ENCODE measurements around the gene CDX1.

CDX1 gene

DNA sequence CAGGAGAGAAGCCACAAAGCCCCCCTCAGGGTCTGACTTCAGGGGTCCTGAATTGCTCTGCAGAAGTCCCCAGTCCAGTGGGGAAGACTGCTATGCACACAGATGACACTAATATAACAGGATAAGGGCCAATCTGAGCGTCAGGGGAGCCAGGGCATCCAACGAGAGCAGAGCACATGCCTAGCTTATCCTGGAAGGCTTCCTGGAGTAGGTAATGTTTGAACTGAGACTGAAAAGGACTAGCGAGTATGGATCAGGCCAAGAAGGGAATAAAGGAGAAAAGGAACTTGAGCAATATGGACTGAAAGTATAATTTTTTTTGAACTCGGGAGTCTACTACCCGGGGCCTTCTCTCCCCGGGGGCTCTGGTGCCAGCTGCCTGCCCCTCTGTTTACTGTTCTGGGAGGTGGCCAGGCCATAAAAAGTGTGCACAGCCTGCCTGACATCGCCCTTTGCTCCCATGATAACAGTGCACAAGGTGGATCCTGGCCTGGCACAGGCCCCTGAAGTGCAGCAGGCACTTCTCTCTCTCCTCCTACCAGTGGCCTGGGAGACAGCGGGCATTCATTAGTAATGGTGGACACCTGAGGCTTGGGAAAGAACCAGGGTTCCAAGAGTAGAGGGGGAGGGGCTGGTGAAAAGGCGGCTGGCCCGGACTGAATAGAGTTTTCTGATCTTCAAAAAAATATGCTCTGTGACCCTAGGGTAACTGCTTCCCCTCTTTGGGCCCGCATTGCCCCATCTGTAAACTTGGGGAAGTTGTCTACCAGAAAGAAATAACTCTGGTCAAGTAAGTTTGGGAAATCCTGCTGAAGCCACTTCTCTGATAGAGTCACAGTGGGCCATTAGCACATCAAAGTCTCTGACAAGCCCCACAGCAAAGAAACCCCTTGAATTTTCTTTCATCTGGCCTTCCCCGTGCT, 18.7 kb downstream of the CDX1 start:
- no peak for DNase-seq

DNA sequence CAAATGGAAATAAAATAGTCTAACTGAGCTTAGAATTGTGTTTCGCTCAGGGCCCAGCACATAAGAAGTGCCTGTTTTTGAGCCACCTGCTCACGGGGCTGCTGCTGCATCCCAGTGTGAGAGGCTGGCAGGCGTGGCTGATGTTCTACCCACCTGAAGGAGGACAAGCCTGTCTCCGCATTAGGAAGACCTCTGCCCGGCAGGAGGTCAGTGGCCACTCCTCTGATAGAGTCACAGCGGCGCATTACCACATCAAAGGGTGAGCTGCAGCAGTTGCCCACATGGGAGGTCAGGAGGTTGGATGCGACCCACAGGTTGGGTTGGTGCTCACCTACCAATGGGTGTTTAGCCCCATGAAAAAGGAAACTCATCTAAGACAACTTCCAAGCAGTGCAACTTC, 19.6 kb downstream of the CDX1 start:
- no peak for DNase-seq

DNA sequence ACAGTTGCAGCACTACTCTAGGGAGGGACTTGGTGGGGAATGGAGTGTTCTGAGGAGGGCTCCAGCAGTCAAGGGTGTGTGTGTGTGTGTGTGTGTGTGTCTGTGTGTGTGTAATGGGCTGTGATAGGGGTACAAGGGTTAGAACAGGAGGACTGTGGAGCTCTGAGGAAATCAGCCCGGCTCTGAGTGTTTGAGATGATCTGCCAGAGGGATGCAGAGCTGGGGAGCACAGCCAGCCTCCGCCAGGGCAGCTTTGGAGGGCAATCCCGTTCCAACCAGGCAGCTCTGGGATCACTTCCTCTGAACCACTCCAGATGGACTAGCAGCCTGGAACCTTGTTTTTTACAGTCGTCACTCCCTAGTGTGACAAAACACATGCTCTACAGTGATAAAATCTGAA, 20.3 kb downstream of the CDX1 start:
- DNase-seq: no peak

DNA sequence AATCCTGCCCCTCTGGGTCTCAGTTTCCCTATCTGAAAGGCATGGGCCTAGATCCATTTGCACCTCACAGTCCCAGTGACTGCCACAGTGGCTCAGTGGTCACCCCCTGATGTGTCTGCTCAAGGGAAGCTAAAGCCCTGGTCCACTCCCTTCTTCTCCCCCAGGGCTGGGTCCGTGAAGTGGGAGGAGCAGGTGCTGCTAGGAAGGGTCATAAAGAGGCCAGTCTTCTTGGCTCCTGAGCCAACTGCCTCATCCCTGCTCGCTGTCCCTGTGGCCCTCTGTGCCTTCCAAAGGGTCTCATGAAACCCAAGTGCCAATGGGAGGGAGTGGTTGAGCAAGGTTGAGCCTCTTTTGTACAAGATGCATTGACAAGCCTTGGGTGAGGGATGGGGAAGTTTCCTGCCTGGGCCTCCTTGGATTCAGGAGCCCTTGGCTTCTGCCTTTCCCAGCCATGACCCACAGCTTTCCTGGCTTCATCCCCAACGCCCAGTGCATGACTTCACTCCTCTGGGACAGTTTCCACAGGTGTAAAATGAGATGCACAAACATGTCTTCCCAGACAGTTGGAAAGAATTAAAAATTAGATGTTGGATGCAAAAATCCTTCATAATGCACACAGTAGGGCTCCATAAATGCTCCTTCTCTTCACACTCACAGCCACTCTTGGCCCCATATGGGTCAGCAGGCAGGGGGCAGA, 21.7 kb downstream of the CDX1 start:
- no peak for DNase-seq

DNA sequence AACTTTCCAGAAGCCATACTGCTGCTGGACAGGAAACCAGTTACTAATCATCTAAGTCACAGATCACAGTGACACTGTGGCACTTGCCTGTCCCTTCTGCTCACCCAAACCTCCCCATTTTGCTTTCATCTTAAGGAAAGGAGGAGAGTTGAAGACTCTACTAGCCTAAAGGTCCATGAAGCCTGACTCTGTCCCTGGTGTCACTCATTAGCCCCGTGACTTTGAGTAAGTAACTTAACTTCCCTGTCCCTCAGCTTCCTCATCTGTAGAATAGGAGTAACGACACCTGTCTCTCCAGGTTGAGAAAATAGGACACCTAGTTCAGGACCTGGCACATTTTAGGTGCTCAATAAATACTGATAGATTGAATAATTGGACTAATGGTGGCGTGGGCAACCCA, 22.7 kb downstream of the CDX1 start:
- no peak for DNase-seq

DNA sequence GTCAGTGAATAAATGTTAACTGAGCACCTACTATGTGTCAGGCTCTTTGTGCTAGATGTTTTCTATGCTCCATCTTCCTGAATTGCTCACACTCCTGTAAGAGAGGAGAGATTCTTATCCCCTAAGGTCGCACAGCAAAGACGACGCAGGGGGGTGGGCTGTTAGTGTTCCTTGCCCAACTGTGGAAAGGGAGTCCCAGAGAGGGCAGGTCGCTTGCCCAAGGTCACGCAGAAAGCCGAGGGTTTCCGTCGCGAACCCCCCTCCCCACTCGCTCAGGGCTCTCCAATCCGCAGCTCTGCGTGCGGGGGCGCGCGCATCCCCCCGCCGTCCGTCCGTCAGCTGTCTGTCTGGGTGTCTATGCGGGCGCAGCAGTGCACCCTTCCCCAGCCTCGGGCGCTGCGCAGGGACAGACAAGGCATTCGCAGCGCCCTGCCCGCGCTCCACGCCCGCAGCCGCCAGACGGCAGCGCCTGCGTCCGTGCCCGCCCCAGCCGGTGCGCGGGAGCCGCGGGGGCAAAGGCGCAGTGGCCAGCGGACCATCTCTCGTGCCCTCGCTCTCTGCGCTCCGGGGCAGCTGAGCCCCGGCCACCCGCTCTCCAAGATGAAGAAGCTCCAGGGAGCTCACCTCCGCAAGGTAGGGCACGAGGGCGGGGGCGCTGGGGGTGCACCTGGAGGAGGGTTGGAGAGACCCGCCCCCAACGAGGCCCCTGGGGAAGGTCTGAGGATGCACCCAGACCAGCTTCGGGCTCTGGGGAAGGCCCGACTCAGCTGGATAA, 23.3 kb downstream of the CDX1 start, which contains the start of gene SLC6A7:
TSS of gene SLC6A7 (plus strand) at position 335 of the 775 bp plus-strand sequence. CDS start at position 601, 266 bp downstream.
- DNase-seq: no peak

DNA sequence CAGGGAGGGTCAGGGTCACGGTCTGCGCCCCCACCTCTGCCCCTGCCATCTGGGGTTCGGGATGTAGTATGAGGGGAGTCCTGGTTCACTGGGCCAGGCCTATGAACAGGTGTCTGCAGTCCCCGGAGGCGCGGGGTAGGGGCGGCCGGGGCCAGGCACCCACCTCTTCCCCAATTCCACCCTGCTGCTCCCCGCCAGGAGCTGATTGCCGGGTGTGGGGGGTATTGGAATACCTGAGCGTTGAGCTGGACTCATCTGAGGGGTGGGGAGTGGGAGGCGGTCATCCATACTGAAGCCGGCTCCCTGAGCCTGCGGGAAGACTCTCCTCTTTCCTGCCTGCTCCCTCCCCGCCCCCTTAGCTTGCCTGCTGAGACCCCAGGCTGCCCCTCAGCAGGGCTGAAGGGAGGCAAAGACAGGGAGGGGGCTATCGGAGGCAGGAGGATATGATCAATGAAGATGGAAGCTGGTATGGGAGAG, 24.0 kb downstream of the CDX1 start:
- no peak for DNase-seq

DNA sequence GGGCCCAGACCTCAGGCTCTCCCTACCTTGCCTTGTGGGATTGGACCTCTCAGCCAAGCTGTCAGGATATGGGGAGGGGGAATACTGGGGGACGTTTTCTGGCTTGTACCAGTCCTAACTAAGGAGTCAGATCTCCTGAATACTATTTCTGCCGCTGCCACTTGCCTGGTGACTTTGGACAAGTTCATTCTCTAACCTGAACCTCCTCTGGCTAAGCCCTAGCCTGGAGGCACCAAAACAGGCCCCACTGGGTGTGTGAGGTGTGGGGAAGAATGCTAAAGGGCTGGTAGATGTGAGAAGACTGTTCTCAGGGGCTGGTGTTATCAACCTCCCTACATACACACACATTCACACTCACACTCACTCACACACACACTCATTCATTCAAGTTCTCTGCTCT, 24.4 kb downstream of the CDX1 start:
- no peak for DNase-seq

DNA sequence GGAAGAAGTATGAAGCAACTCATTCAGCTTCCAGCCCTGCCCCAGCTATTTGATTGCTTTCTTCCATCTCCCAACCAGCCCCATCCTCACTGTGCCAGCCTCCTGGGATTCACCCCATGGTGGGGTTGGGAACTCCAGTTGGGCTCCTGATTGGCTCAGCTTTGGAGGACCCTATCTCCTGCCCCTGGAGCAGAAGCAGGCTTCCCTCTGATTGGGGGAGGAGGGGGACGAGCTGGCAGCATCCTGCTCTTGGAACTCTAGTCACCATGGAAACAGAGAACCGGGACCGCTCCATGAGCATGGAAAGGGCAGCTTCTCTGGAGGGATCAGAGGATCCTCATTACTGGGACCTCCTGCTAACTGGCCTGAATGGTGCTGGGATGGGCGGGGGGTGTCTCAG, 25.9 kb downstream of the CDX1 start:
- DNase-seq: no peak

DNA sequence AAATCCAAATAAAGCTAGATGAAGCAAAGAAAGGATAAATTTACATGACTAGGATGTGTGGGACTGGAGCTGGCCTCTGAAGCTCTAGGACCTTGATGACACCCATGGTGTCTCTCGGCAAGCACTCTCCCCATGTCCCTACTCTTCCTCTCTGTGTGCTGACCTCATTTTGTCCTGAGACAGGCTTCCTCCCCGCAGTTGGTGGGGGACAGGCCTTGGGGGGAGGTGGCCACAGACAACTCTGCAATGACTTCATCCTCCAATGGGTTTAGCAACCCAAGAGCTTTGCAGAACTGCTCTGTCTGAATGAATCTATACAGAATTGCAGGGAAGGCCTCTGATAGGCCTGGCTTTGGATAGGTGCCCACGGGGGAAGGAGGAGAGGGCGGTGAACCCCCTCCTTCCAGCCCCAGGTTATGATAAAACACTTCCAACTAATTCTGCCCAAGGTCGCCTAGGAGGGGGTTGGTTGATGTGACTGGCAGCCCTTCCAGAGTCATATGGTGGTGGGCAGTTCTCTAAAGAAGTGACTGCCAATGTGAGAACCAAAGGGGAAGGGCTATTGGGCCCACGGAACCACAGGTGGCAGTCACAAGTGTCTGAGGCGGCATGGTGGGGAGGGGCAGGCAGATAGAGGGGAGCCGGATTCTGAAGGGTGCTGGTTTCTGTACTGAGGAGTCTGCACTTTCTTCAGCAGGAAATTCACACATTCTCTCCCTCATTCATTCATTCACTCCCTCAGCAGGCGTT, 29.3 kb downstream of the CDX1 start:
- DNase-seq: no peak

DNA sequence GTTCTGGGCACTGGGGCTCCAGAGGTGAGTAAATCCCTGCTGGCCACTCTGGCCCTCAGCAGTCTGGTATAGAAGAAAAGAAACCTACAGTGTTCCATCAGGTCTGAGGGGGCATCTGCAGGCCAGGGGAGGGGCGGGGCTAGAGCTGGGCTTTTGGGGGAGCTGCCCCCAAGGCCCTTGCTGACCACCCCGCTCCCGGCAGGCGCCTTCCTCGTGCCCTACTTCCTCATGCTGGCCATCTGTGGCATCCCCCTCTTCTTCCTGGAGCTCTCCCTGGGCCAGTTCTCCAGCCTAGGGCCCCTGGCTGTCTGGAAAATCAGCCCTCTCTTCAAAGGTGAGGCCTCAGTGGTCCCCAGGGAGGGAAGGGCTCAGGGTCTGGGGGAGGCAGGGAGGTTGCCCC, 29.9 kb downstream of the CDX1 start:
- no peak for DNase-seq

DNA sequence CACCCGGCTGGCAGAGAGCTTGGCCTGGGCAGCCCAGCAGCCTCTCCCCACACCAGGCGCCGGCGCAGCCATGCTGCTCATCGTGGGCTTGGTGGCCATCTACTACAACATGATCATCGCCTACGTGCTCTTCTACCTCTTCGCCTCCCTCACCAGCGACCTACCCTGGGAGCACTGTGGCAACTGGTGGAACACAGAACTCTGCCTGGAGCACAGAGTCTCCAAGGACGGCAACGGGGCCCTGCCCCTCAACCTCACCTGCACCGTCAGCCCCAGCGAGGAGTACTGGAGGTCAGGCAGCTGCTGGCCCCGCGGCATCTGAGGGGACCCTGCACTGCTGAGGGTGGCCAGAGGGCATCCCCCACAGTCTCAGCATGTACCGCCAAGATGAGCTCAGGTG, 30.4 kb downstream of the CDX1 start:
- DNase-seq: no peak

DNA sequence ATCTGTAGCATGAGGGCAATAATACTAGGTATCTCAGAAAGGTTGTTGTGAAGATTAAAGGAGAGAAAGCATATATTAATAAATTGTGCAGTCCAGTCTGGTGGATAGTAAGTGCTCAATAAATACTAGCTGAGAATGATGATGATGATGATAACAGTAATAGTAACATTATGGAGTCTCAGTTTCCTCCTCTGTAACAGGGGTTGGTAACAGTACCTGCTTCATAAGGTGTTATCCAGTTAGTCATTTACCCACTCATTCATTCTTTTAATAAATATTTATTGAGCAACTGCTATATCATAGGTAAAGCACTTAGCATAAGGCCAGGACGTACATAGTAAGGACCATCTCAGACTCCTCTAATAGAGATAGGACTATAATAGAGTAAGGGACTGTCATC, 30.9 kb downstream of the CDX1 start:
- DNase-seq: no peak

DNA sequence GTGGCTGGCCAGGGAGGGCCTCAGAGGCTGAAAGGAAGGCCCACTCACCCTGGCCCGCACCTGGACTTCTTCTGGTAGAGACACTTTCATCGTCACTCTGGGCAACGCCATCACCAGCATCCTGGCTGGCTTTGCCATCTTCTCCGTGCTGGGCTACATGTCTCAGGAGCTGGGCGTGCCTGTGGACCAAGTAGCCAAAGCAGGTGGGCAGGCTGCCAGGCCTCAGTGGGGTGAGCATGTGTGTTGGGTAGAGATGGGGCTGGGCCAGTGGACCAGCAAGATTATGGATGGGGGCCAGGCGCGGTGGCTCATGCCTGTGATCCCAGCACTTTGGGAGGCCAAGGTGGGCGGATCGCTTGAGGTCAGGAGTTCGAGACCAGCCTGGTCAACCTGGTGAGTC, 35.9 kb downstream of the CDX1 start:
- DNase-seq: no peak

DNA sequence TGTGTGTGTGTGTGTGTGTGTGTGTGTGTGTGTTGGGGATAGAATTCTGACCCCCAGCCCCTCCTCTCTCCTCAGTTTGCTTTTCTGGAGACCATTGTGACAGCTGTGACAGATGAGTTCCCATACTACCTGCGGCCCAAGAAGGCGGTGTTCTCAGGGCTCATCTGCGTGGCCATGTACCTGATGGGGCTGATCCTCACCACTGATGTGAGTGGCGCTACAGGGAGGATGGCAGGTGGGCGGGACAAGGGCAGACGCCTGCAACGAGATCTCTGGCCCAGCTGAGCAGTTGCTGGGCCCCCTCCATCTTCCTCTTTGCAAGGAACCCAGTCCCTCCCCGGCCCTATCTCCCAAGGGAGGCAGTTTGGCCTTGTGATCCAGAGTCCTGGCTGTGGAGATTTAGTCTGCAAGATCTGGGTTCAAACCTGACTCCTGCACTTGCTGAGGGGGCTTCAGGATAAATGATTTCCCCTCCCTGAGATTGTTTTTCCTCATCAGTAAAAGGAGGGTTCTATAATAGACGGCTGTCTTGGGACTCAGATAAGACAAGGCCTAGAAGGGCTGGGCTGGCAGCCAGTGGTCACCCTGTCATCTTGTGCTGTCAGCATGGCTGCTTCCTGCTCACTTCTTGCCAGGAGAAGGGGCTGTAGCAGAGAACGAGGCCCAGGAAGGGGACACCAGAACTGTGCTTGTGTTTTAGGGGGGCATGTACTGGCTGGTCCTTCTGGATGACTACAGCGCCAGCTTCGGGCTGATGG, 37.4 kb downstream of the CDX1 start:
- DNase-seq: no peak

DNA sequence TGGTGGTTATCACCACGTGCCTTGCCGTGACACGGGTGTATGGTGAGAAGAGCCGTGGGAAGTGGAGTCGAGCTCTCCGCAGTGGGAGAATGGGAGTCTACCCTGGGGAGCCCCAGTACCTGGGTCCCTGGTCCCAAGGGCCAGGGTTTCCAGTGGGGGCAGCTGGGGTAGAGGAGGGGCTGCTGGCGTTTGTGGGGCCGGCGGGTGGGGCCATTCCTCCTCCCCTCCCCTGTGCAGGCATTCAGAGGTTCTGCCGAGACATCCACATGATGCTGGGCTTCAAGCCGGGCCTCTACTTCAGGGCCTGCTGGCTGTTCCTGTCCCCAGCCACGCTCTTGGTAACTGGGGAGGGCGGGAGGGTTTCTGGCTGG, 38.0 kb downstream of the CDX1 start:
- DNase-seq: no peak

DNA sequence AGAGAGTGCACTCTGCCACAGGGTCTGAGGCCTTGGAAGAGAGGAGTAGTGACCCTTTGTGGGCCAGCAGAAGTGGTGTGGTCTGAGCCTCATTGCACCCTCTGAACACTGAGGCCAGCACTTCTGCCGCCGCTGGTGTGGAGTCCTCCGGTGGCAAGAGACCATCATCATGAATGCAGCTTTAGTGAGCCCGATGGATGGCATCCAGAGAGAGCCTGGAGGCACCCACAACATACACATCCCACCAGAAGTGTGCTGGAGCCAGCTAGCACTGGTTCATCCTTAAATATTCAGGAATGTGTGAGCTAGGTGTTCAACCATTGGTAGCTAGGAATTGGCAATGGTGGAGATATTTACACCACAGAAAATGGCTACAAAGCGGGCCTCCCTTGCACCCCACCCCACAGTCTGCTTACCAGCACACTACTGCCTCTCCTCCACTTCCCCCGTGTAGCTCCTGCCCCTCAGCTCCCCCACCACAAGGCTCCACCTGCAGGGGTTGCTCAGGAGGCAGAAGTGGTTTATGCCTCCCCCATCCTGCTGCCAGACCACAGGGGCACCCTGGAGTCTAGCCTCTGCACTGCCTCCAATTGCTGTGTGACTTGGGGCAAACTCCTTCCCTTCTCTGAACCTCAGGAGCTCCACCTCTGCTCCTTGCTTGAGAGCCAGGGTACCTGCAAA, 39.7 kb downstream of the CDX1 start:
- no peak for DNase-seq

DNA sequence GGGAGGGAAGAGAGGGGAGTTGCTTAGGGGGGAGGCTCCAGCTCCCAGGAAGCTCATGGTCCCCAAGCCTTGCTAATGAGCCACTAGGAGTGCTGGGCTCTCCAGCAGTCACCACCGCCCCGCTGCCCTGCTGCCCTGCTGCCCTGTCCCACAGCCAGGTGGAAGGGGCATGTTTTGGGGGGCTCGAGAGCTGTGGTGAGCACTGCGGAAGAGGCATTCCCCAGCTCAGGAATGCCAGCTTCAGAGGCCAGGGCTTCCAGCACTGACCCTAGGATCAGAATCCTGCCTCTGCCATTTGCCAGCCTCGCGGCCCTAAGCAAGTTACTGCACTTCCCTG, 40.2 kb downstream of the CDX1 start:
- DNase-seq: no peak

DNA sequence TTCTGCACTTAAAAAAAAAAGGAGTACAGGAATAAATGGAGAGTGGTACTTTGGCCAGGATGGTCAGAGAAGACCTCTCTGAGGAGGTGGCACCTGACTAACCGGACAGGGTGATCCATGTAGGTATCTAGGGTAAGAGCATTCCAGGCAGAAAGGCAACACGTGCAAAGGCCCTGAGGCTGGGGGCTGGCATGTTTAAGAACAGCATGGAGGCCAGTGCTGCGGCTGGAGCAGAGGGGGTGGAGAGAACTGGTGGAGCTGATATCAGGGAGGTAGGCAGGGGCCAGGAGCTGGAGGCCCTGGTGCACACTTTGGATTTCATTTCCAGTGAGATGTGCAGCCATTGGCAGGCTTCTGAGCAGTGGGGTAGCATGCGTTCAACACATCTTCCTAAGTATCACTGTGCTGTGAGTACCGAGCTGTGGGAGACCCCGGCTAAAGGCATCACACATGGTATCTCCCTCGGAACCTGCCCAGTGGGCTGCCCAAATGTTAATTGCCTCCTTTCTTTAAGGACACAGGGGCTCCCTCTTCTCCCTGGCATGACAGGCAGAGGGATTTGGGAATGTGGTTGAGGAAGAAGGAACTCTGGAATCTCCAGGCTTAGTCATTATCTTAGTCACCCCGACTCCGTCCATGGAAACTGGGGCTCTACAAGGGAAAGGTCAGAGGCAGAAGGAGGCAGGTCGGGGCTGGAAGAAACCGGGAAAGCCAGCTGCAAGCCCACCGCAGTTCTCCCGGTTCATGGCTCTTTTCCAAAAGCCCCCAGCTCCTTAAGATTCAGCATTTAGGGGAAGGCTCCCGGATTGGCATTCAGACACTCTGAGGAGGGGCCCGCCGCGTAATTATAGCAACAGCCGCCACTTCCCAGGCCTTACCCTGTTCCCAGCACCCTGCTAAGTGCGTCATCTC, 41.9 kb downstream of the CDX1 start:
- no peak for DNase-seq

DNA sequence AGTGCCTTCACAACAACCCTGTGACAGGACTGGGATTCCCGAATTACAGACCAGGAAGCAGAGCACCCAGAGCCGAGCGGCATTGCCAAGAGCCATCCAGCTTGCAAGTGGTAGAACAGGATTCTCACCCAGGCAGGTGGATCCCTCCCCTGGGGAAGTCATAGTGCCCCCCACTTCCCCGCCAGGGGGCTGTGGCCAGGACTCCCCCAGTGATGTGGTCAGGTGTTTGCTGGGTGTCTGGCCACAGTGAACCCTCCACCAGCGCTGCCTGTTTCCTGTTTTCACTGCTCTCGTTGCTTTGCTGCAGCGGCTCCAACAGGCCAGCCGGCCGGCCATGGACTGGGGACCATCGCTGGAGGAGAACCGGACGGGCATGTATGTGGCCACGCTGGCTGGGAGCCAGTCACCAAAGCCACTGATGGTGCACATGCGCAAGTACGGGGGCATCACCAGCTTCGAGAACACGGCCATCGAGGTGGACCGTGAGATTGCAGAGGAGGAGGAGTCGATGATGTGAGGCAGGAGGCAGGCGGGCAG, 42.6 kb downstream of the CDX1 start:
- DNase-seq: no peak

Measured in T-helper 9 cell (primary cell).